ENCODE measurements around the gene FYCO1. TPM values are rescaled to one million over a fixed set of nuclear protein-coding genes. Genes with fewer than 3 reads are reported as not detected.
"Not testable (repeated sequence)": the region's sequence is repeated elsewhere in the genome, so short reads cannot be mapped to it uniquely, and the experiment has no call there.

Gene FYCO1
- total RNA-seq, 2 donors from 2014 or later: 23.5 to 32.8 TPM

DNA sequence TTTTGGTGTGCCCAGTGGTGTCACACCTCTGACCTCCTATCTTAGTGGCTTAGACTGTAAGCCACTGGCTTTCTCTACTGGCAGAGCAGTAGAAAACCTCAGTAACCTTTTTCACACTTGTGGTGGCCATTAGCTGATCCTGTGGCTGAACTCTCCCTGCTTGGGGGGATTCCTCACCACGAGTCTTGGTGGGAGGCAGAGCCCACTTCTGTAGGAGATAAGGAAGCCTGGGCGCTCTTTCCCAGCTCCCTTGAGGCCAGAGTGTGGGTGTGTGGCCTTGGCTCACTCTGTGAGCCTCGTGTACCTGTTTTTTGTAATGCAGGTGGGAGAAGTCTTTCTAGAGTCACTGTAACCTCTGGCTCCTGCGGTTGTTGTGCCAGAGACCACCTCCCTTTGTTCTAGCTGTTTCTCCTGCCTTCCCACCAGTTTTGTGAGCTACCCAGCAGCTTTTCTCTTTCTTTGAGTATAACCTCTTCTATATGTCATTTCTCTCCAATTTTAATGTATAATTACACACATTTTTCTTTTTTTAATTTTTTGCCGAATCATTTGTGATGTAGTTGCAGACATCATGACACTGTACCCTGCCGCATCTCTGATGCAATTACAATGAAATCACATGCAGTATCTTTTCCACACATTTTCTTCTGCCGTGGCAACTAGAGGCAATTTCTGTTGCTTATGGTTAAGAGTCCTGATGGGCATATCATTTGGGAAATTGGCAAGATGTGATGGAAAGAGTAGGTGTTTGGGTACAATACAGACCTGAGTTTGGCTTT lies 17.9 kb upstream of the FYCO1 start:
- DNase-seq (no peak), ATAC-seq (no peak)
- intact Hi-C loops (cut with DNase I, micrococcal nuclease): no loop called here

DNA sequence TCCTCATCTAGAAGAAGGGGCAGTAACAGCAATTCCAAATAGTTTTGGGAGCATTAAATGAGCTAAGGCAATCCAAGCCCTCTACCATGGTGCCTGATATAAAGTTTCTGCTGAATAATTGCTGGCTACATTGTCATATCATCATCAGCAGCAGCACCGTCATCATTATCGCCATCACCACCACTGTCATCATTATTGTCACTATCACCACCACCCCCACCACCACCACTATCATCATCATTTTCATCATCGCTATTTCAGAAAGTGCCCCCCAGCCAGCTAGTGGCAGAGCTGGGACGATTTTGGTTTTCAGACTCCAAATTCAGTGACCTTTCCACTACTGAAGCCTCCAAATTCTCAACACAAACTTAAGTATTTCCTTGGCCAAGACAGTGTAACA lies 16.6 kb upstream of the FYCO1 start:
- no peak for DNase-seq
- no peak for ATAC-seq
- intact Hi-C loops (cut with DNase I, micrococcal nuclease): no loop called here

DNA sequence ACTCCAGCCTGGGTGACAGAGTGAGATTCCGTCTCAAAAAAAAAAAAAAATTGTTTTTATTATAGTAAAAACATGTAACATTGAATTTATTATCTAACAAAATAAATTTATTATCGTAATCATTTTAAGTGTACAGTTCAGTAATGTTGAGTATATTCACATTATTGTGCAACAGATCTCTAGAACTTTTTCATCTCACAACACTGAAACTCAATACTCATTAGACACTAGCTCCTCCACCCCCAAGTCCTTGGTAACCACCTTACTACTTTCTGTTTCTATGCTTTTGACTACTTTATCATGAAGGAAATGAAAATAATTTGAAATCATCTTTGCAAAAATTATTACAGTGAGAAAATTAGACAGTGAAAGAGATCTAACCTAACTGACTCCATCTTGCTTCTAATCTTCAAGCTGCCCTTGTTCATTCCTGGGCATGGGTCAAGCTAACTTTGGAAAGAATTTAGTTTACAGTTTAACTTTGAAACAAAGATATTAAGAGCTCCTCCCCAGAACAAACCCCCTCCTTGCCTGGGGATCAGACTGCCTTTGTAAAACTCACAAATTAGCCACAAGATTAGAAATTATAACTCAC lies 15.0 kb upstream of the FYCO1 start:
- ATAC-seq (no peak), DNase-seq (no peak)
- intact Hi-C loops (cut with DNase I, micrococcal nuclease): no loop called here

DNA sequence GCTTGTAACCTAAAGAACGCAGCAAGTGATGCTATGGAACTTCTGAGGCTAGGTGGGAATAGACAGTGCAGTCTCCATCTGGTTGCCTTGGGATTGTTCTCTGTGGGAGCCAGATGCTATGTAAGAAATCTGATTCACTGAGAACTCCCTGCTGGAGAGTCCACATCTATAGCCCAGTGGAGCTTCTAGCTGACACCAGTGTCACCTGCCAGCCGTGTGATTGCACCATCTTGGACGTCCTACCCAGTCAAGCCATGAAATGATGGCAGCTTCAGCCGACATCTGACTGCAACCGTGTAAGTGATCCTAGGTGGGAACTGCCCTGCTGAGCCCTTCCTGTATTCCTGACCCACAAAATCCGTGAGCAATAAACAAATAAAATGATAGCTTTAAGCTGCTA lies 12.4 kb upstream of the FYCO1 start:
- no peak for DNase-seq
- intact Hi-C loops (cut with DNase I, micrococcal nuclease): no loop called here
- no peak for ATAC-seq

DNA sequence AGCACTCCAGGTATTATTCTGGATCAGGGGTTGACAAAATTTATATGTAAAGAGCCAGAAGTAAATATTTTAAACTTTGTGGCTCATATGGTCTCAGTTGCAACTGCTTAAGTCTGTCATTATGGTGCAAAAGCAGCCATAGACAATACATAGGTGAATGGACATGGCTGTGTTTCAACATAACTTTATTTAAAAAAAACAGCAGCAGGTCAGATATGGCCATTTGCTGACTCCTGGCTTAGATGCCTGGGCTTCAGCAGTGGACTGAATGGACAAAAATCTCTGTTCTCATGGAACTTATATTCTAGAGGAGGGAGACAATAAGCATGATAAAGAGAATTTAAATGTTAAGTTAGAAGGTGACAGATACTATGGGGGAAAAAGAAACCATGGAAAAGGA lies 11.7 kb upstream of the FYCO1 start:
- no peak for ATAC-seq
- intact Hi-C loops (cut with DNase I, micrococcal nuclease): no loop called here
- no peak for DNase-seq

DNA sequence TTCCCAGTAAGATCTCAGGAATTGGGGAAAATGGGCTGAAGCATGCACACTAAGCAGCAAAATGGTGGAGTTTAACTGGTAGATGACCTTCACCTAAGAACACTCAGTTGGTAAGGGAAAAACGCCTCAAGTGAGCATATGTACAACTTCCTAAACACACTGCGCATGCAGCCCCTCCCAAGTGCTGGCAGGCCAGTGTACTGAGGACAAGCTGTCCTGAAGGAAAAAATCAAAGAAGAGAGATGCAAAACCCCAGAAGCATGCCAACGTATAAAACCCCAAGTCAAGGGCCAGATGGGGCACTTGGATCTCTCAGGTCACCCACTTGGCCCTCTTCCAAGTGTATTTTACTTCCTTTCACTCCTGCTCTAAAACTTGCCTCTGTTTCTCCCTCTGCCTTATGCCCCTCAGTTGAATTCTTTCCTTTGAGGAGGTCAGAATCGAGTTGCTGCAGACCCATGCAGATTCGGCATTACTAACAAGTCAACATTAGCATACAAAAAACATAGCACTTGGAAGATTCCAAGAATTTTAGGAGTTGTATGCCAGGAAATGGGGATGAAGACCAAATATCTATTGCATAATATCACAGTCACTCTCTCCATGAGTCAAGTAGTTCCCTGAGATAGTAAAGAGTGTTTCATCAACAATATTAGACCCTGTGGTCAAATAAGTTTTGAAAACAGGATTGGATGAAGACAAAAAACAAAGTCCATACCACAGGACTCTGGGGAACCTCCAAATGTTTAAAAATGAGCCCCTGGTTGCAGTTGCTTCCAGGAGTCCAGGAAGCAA lies 10.8 kb upstream of the FYCO1 start:
- intact Hi-C loops (cut with DNase I, micrococcal nuclease): no loop called here
- no peak for ATAC-seq

DNA sequence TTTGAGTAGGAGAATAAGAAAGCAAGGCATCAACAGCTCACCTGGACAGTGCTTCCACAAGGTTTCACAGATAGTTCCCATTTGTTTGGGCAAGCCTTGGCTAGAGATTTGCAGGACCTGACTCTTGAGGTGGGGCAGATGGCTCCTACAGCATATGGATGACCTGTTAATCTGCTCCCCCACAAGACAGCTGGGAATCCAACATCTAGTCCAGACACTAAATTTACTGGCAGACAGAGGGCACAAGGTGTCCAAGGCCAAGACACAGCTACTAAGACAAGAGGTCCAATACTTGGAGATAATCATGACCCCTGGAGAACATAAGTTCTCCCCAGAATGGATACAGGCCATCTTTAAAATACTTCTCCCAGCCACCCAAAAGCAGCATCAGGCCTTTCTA lies 8.1 kb upstream of the FYCO1 start:
- intact Hi-C loops (cut with DNase I, micrococcal nuclease); DNase-seq; ATAC-seq: not testable (repeated sequence)

More for the DNA sequence above, 10.8 kb upstream of the FYCO1 start:
- DNase-seq: no peak

DNA sequence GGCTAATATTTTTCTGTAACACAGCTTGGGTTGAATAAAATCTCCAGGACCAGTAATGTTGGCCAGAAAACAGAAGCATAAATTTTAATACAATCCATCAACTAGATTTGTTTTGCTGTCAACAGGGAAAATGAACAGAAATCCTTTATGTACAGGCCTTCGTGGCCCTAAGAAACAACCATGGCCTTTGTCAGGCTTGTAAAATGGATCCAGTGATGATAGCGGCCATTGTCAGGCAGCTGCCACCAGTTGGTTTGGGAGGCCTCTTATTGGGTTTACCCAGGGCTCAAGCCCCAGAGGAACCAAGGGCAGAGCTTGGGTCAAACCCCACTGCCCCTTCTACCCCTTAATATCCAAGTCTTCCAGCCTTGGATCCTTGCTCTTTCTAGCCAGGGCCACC lies 5.6 kb upstream of the FYCO1 start:
- intact Hi-C loops (cut with DNase I, micrococcal nuclease): no loop called here
- ATAC-seq (no peak), DNase-seq (no peak)

DNA sequence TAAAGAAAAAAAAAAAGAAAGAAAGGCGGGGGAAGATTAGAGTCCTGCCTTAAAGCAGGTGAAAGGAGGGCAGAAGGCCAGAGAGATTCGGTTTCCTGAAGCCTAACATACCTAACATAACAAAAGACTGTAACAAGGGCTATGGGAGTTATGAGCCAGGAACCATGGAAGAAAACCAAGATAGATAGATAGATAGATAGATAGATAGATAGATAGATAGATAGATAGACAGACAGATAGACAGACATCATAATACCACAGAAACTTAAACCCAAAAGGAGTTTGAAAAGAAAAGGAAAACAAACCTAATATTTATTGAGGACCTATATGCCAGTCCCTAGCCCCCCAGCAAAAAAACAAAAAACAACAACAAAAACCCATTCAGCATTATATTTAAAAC lies 2.3 kb upstream of the FYCO1 start:
- ATAC-seq: no peak
- intact Hi-C loops (cut with DNase I, micrococcal nuclease): no loop called here
- no peak for DNase-seq

DNA sequence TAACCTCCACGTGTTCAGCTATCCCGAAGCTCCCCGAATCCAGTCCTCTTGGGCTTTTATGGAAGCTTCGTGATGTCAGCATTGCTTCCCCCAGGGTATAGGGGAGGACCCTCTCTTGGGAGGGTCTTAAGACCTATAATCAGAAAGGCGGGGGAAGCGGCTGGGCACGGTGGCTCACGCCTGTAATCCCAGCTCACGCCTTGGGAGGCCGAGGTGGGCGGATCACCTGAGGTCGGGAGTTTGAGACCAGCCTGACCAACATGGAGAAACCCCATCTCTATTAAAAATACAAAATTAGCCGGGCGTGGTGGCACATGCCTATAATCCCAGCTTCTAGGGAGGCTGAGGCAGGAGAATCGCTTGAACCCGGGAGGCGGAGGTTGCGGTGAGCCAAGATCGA lies 1.9 kb upstream of the FYCO1 start:
- intact Hi-C loops (cut with DNase I, micrococcal nuclease); ATAC-seq; DNase-seq: not testable (repeated sequence)

DNA sequence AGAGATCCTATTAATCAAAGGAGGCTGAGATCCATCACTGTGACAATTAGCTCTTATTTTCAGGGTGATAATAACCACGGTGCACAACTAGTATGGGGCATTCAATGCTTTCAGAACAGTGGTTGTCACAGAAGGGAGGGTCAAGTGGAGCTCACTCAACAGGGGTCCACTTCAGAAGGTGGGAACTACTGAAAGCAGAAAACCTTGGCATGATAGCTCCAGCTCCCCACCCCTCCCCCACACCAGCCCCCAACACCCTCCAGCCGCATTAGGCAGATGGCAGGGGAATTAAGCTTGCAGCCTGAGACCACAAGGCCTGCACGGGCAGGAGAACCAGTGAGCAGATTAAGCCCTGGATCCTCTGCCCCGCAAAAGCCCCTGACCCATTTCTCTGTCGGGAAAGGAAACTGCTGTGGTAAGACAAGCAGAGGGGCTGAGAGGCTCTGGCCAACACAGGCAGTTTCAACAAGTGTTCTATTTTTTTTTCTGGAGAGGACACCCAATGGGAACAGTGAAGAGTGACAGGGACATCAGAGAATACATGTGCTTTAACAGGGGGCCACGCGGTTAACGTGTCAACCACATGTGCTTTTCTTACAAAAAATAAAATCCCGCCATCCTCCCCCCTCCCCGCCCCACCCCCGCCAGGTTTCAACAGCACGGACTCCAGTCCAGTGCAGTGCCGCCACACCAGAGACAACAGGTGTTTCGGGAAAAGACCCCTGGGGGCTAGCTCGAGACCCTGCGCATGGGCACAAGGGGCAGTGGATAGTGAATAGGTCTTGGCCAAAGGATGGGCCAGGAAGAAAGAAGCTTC lies 997 bp downstream of the FYCO1 start:
- peak; percentile 35 to 39 for DNase-seq
- ATAC-seq: peak; percentile 44
- intact Hi-C loops (cut with DNase I, micrococcal nuclease): no loop called here

DNA sequence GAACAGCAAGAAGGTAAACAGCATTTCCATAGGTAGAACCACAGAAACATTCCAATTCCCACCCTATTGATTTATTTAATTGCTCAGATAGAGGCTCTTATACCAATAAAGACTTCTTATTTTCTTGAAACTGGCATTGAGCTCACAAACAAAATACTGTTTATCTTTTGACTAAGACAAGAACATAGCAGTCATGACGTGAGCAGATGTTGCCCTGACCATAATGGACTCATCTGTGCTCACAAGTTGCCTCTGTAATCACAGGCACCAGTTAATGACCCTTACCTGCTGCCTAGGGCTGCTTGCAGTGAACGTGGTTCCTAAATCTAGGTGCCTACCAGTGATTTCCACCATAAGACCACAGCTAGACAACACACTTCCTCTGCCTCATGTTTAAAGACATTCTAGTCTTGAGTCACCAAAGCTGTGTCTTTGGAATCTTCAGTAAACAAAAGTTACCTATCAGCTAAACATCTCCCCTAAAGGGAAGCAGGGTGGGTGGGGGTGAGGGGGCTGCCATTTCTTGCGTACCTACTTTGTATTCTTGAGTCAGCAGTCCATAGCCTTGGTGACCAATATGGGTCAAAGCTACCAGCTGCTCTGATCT lies 2.1 kb downstream of the FYCO1 start:
- intact Hi-C loops (cut with DNase I, micrococcal nuclease): no loop called here
- no peak for DNase-seq
- ATAC-seq: no peak

DNA sequence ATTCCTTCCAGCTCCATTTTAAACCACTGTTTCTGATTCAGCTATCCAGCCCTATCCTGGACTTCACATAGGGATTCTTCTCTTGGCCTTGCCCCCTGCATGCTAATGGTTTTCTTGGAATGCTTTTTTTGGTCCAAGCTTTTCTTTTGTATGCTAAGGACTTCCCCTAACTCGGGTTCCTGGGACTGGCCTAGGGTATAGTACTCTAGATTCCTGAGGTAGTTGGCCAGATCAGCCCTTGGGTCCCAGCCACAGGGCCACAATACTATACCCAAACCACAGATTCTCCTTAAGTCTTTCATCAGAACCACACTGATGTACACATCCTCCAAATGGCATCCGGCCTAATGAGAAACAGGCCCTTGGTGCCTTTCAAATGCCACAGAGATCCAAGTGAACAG lies 2.8 kb downstream of the FYCO1 start:
- intact Hi-C loops (cut with DNase I, micrococcal nuclease): no loop called here
- DNase-seq: no peak
- no peak for ATAC-seq

DNA sequence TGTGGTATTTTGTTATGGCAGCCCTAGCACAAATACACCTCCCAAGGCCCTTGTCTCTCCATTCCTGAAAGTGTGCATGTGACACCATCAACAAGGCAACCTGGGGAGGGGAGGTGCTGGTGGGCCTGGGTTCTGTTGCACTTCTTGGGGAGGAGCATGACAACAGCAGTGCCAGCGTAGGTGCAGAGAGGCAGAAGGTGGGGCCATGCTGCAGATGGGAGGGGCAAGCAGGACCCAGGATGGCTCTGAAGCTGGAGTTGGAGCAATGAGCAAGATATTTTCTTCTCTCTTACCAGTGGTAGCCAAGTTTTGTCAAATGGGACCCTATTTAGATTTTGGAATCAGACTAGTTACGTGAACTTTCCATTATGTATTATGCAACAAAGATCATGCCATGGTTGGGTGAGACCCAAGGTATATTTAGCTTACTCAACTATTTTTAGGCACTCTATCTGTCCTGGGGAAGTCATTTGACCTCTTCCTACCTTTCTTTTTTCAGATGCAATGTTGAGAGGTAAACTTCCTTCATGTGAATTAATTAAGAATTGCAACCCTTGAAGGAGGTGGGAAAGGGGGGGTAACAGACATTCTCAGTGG lies 3.4 kb downstream of the FYCO1 start:
- intact Hi-C loops (cut with DNase I, micrococcal nuclease): no loop called here
- ATAC-seq (no peak), DNase-seq (no peak)

DNA sequence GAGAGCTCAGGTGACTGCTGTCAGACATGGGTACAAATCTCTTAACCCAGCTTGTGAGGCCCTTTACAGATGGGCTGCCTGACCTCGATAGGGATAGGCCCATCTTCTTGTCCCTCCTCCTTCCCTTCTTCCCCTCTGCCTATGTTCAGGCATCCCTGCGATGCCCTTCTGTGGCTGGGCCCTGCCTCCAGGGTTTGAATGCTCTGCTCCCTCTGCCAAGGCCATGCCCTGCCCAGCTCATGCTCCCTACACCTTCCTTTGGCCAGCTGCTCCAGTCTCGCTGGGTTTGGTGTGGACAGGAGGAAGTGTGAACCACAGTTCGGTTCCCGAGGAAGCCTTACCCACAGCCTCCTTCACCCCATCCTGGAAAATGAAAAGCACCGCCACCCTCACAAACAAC lies 4.3 kb downstream of the FYCO1 start:
- no peak for DNase-seq
- intact Hi-C loops (cut with DNase I, micrococcal nuclease): no loop called here
- ATAC-seq: no peak

DNA sequence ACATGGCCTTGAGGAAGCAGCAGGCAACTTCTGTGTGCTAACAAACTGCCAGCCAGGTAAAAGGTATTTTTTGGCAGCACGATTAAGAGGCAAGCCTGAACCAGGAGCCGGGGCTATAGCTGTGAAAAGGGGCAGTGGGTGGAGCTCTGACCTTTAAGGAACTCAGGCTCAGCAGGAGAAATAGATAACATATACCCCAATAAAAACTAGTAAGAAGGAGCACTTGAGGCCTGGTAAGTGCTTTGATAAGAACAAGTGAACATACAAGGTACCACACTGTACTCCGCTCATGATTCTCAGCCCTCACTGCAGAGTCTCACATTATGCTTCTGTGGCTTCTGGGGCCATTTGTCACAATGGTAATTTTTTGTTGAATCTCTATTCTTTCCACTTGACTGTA lies 5.4 kb downstream of the FYCO1 start:
- DNase-seq (no peak), ATAC-seq (no peak)
- intact Hi-C loops (cut with DNase I, micrococcal nuclease): no loop called here

DNA sequence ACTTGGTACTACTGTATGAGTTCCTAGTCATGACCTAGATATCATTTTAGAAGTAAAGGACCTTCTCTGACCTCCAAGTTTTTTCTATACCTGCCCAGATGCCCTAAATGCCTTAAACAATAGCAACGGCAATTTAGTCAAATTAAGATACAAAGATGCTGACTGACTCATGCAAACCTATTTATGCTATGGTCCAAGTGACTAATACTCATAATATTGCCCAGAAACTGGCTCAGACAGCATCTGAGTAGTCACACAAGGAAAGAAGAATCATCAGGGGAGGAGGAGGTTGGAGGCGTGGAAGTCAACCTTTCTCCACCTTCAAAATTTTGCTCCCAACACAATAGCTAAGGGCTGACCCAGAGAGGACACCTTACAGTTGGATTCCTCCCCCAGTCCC lies 6.8 kb downstream of the FYCO1 start:
- DNase-seq (no peak), ATAC-seq (no peak)
- intact Hi-C loops (cut with DNase I, micrococcal nuclease): no loop called here

DNA sequence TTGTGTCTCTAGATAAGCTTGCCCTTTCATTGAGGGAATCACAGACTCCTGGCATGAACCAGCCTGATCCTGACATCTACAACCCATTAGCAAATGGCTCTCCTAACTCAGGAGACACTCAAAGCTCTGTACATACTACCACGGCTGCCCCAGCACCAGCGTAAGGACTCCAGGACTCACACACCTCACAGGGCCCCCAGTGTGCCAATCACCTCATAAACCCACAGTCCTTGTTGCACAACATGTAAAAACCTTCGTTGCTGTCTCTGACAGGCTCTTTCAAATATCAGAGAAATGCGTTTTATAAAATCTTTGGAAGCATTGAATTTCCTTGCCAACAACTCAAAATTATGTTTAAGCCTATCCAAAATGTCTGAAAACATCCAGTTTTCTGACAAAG lies 7.3 kb downstream of the FYCO1 start:
- intact Hi-C loops (cut with DNase I, micrococcal nuclease): no loop called here
- ATAC-seq (no peak), DNase-seq (no peak)

Data from left colon (tissue), 2 donors.